IMR-90 (cell line): ENCODE data around the gene AMZ1. TPM values are rescaled to one million over a fixed set of nuclear protein-coding genes. Genes with fewer than 3 reads are reported as not detected.

Experiments used
- ATAC-seq: fragments of 200-7000 bp; cut with Tn5 transposase; 2 replicates; pipeline ENCODE4 v1.9.1; 2020; ENCODE audit warnings: low read depth, mild to moderate bottlenecking, moderate library complexity
- BruUV-seq: library from RNA; stranded (reverse); fragments of 400-500 nt; replicated peaks from 2 replicates; lab custom pipeline; 2021; lab: Mats Ljungman, UMichigan
- CTCF ChIA-PET: fragments of 300-600 bp; formaldehyde crosslinking; extraction: SDS; loops from one replicate; lab custom pipeline; 2021; ENCODE audit warnings: antibody characterized with exemption; lab: Yijun Ruan, JAX
- POLR2A ChIA-PET: fragments of 300-600 bp; sonication (Branson Sonifier 250); formaldehyde crosslinking; loops from one replicate; lab custom pipeline; 2022; ENCODE audit warnings: antibody characterized with exemption; ENCODE audit not compliant: unreplicated experiment; lab: Charles Lee
- DNase-seq: peaks from one replicate; pipeline ENCODE4 v3.0.0; 2013
- H2AFZ ChIP-seq: replicated peaks from 2 replicates; pipeline ENCODE3; 2013; ENCODE audit warnings: low read length, mild to moderate bottlenecking; ENCODE audit not compliant: poor library complexity
- H2AK5ac ChIP-seq: 2 replicates; pipeline ENCODE4 v1.6.1; 2013; ENCODE audit warnings: low read depth, low read length, inconsistent platforms
- H2AK9ac ChIP-seq: replicated peaks from 2 replicates; pipeline ENCODE3; 2013; ENCODE audit warnings: mild to moderate bottlenecking, low read depth, low read length, moderate library complexity; ENCODE audit not compliant: poor library complexity
- H2BK120ac ChIP-seq: 2 replicates; pipeline ENCODE4 v1.6.1; 2013; ENCODE audit warnings: low read depth, low read length, inconsistent platforms
- H2BK15ac ChIP-seq: 3 replicates; pipeline ENCODE4 v1.6.1; 2013; ENCODE audit warnings: low read depth, low read length, inconsistent platforms
- H2BK20ac ChIP-seq: 2 replicates; pipeline ENCODE4 v1.6.1; 2013; ENCODE audit warnings: low read depth, mild to moderate bottlenecking, inconsistent platforms, low read length, moderate library complexity
- H2BK5ac ChIP-seq: 2 replicates; pipeline ENCODE4 v1.6.1; 2013; ENCODE audit warnings: mild to moderate bottlenecking, low read depth, low read length, inconsistent platforms; ENCODE audit not compliant: poor library complexity, severe bottlenecking
- H3K14ac ChIP-seq: replicated peaks from 2 replicates; pipeline ENCODE4 v1.6.1; 2013; ENCODE audit warnings: low read depth, low read length, inconsistent platforms
- H3K18ac ChIP-seq: 2 replicates; pipeline ENCODE4 v1.6.1; 2013; ENCODE audit warnings: low read depth, low read length, control low read depth
- H3K23ac ChIP-seq: 2 replicates; pipeline ENCODE4 v1.6.1; 2013; ENCODE audit warnings: low read depth, low read length, inconsistent platforms
- H3K27ac ChIP-seq: 2 replicates; pipeline ENCODE4 v1.5.1; 2013; ENCODE audit warnings: mild to moderate bottlenecking, control low read depth, low read length; ENCODE audit not compliant: insufficient read depth
- H3K27me3 ChIP-seq: 2 replicates; pipeline ENCODE4 v1.6.1; 2013; ENCODE audit warnings: low read length; ENCODE audit not compliant: control insufficient read depth, insufficient read depth
- H3K36me3 ChIP-seq: 2 replicates; pipeline ENCODE4 v1.6.1; 2013; ENCODE audit warnings: low read length, mixed read lengths; ENCODE audit not compliant: control insufficient read depth, insufficient read depth
- H3K4ac ChIP-seq: 2 replicates; pipeline ENCODE4 v1.6.1; 2013; ENCODE audit warnings: low read depth, low read length, inconsistent platforms
- H3K4me1 ChIP-seq: 2 replicates; pipeline ENCODE4 v1.6.1; 2013; ENCODE audit warnings: low read length, mixed read lengths; ENCODE audit not compliant: control insufficient read depth, insufficient read depth
- H3K4me2 ChIP-seq: 2 replicates; pipeline ENCODE4 v1.6.1; 2013; ENCODE audit warnings: low read depth, mild to moderate bottlenecking, control low read depth, low read length, moderate library complexity
- H3K4me3 ChIP-seq: 2 replicates; pipeline ENCODE4 v1.5.1; 2013; ENCODE audit warnings: low read depth, mild to moderate bottlenecking, control low read depth, low read length, moderate library complexity; ENCODE audit not compliant: insufficient read depth
- H3K56ac ChIP-seq: 2 replicates; pipeline ENCODE4 v1.6.1; 2013; ENCODE audit warnings: low read length, inconsistent platforms; ENCODE audit not compliant: insufficient read depth; ENCODE audit errors: extremely low read depth
- H3K79me1 ChIP-seq, 2 experiments: 2 replicates each; pipeline ENCODE4 v1.6.1; 2013; ENCODE audit warnings: low read length in 2 of 2, inconsistent platforms in 1 of 2, low read depth in 1 of 2
- H3K9ac ChIP-seq: 2 replicates; pipeline ENCODE4 v1.6.1; 2013; ENCODE audit warnings: low read depth, low read length, control low read depth
- H3K9me1 ChIP-seq: 2 replicates; pipeline ENCODE4 v1.6.1; 2013; ENCODE audit warnings: low read length, inconsistent platforms; ENCODE audit not compliant: insufficient read depth
- H3K9me3 ChIP-seq: 2 replicates; pipeline ENCODE4 v1.6.1; 2013; ENCODE audit warnings: low read length; ENCODE audit not compliant: control insufficient read depth, insufficient read depth
- H4K20me1 ChIP-seq: 2 replicates; pipeline ENCODE4 v1.6.1; 2013; ENCODE audit warnings: low read length, inconsistent platforms; ENCODE audit not compliant: insufficient read depth
- H4K5ac ChIP-seq: 2 replicates; pipeline ENCODE4 v1.6.1; 2013; ENCODE audit warnings: mild to moderate bottlenecking, low read depth, low read length, control low read depth
- H4K8ac ChIP-seq, 2 experiments: 2 replicates each; pipeline ENCODE4 v1.6.1; 2013; ENCODE audit warnings: low read depth in 2 of 2, low read length in 2 of 2, control low read depth in 1 of 2, inconsistent platforms in 1 of 2
- H4K91ac ChIP-seq: 2 replicates; pipeline ENCODE4 v1.6.1; 2013; ENCODE audit warnings: low read depth, low read length, inconsistent platforms; ENCODE audit not compliant: insufficient read depth
- BHLHE40 ChIP-seq: fragments of 150-350 bp; IDR thresholded peaks from 2 replicates; pipeline ENCODE4 v1.6.1; 2016; ENCODE audit warnings: mild to moderate bottlenecking, low read depth, low read length
- MAZ ChIP-seq: IDR thresholded peaks from 2 replicates; pipeline ENCODE4 v1.6.1; 2012; ENCODE audit warnings: low read depth, mild to moderate bottlenecking, low read length, improper control_type of control experiment, moderate library complexity, borderline replicate concordance
- RFX5 ChIP-seq: IDR thresholded peaks from 2 replicates; pipeline ENCODE4 v1.8.0; 2012; ENCODE audit warnings: low read depth, mild to moderate bottlenecking, low read length, moderate library complexity
- WGBS, 2 experiments: methylation state at CpG; one replicate each; pipeline versions ENCODE4 v1.1.5 to v1.1.7; 2013; ENCODE audit warnings: missing lambda C conversion rate in 2 of 2; ENCODE audit not compliant: insufficient read length in 1 of 2; ENCODE audit errors: extremely low coverage in 2 of 2; 5-methylcytosine and 5-hydroxymethylcytosine counted together
- dilution Hi-C: fragments of 300-500 bp; cut with HindIII; formaldehyde crosslinking; loops from one replicate; pipeline ENCODE4 v1.14.3; 2018; ENCODE audit warnings: low sequenced_read_pairs; ENCODE audit not compliant: unreplicated experiment
- in situ Hi-C: fragments of 300-500 bp; cut with MboI; formaldehyde crosslinking; loops from 3 replicates; pipeline ENCODE4 v1.14.3; 2019; ENCODE audit warnings: low sequenced_read_pairs, inconsistent platforms, mixed read lengths
- intact Hi-C: fragments of 100-400 bp; cut with micrococcal nuclease; formaldehyde crosslinking; loops from 2 replicates; pipeline ENCODE4 v1.10.0; 2022
- polyA plus RNA-seq, 3 experiments: library from polyadenylated mRNA; depleted of rRNA; stranded (reverse); fragments of >200 nt; gene quantifications; 2 replicates each; pipeline ENCODE4 v1.2.3, GENCODE V29; 2012; ENCODE audit warnings: low replicate concordance in 1 of 3
- total RNA-seq: library from RNA; depleted of rRNA; stranded (reverse); fragments of >200 nt; gene quantifications from 2 replicates; pipeline ENCODE4 v1.2.3, GENCODE V29; 2012
- TF ChIP-seq, protein P1 (sequence below): fragments of 150-350 bp; IDR thresholded peaks from 2 replicates; pipeline ENCODE4 v1.6.1; 2016; ENCODE audit warnings: low read depth, mild to moderate bottlenecking, low read length, moderate library complexity, borderline replicate concordance
- TF ChIP-seq, protein P2 (sequence below): fragments of 150-350 bp; IDR thresholded peaks from 2 replicates; pipeline ENCODE4 v1.6.1; 2017; ENCODE audit warnings: mild to moderate bottlenecking, antibody characterized with exemption, low read length, low read depth

Gene AMZ1
- total and polyA plus RNA-seq, 2 of the 4 experiments (the other 2 are of a cell fraction), result 0.54 to 1.6 TPM

DNA sequence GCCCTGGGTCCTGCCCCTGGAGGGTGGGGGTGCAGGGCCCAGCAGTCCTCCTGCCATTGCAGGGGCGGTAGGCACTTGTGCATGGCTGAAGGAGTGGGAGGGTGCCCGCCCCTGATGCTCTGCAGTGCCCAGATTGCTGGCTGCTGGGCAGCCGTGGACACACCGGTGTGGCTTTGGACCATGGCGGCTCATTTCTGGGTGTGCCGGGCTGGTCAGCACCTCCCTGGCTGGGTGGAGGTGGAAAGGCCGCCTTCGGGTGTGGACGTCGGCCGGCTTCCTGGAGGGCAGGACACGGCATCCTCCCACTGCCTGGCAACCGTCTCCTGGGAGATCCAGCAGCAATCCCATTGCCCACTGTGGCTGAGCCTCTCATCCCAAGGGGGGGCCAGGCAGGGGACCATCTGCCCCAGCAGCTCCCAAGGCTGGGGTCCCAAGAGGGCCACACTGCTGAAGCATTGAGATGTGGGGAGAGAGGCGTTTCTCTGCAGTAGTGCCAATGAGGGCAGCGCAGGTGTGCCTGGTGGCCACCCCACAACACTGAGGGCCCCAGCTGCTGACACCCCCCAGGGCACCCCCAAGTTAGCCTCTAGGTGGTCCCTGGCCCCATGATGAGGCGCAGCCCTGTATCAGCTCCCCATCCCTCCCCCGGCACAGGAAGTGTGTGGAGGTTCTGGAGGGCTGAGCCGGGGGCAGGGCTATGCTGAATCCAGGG is 43.3 kb upstream of the AMZ1 start:
- CTCF ChIA-PET, result no interaction called here
- Histone ChIP-seq H2BK15ac (no peak overlapping the region), H3K36me3 (peaks cover 26% of the 10 kb centered on the region), H4K20me1 (peaks cover 72% of the 10 kb centered on the region), H2BK20ac (no peak overlapping the region), H3K9ac (peak overlapping the region; percentile 15; the same call in 1 of the 2 replicates), H3K4me1 (peaks cover 34% of the 10 kb centered on the region), H2AFZ (peak overlapping the region; percentile 68), H4K91ac (no peak overlapping the region), H3K27me3 (no peaks in the 10 kb centered on the region), H3K23ac (peak overlapping the region; percentile 21; the same call in 1 of the 2 replicates), H4K8ac (peak overlapping the region; percentile 33 to 61; a peak in 1 of 4 replicates), H4K5ac (no peak overlapping the region), H3K27ac (peak overlapping the region; percentile 18; the same call in 1 of the 2 replicates), H2BK5ac (peak overlapping the region; percentile 2), H3K56ac (no peak overlapping the region), H2AK5ac (peak overlapping the region; percentile 56; the same call in 1 of the 2 replicates), H3K4ac (peak overlapping the region; percentile 5), H3K18ac (no peak overlapping the region), H2AK9ac (peak overlapping the region; percentile 23), H3K9me1 (peaks cover 22% of the 10 kb centered on the region; the same call in 1 of the 2 replicates), H3K79me1 (peaks cover 11 to 82% of the 10 kb centered on the region in 2 experiments; a peak in 3 of 4 replicates), H3K14ac (no peak overlapping the region; the same call in 1 of the 2 replicates), H3K4me3 (no peak overlapping the region), H3K4me2 (no peak overlapping the region), H2BK120ac (no peak overlapping the region; the same call in 1 of the 2 replicates), H3K9me3 (no peaks in the 10 kb centered on the region)
- TF ChIP-seq, protein P1, sequence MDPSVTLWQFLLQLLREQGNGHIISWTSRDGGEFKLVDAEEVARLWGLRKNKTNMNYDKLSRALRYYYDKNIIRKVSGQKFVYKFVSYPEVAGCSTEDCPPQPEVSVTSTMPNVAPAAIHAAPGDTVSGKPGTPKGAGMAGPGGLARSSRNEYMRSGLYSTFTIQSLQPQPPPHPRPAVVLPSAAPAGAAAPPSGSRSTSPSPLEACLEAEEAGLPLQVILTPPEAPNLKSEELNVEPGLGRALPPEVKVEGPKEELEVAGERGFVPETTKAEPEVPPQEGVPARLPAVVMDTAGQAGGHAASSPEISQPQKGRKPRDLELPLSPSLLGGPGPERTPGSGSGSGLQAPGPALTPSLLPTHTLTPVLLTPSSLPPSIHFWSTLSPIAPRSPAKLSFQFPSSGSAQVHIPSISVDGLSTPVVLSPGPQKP, result no peak
- TF ChIP-seq MAZ (0 out of 2 replicates have a peak, but pooled peaks have one; percentile 7), RFX5 (no peak), BHLHE40 (no peak)
- TF ChIP-seq, protein P2, sequence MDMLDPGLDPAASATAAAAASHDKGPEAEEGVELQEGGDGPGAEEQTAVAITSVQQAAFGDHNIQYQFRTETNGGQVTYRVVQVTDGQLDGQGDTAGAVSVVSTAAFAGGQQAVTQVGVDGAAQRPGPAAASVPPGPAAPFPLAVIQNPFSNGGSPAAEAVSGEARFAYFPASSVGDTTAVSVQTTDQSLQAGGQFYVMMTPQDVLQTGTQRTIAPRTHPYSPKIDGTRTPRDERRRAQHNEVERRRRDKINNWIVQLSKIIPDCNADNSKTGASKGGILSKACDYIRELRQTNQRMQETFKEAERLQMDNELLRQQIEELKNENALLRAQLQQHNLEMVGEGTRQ, result no peak
- POLR2A ChIA-PET, result no interaction called here
- dilution Hi-C loops (no loop called here), intact Hi-C loops (loop anchor here (10.0 kb wide), 1 partner anchor 170 kb away; the partner anchor contains the start of gene GRIFIN), in situ Hi-C loops (no loop called here)
- WGBS, 2 experiments, result no CpG with 5 or more reads among the region's 18 CpGs
- no peak for DNase-seq
- no TSS peak for BruUV-seq
- peak; percentile 13; the same call in 1 of the 2 replicates for ATAC-seq
